B cell (primary cell): ENCODE measurements around the gene PTGES3L. TPM values are rescaled to one million over a fixed set of nuclear protein-coding genes. Genes with fewer than 3 reads are reported as not detected.

Source experiments
- ATAC-seq: fragments of 200-7000 bp; cut with Tn5 transposase; one replicate; pipeline ENCODE4 v1.10.0; 2021; ENCODE audit warnings: low read depth, mild to moderate bottlenecking, moderate number of reproducible peaks, moderate library complexity
- CTCF ChIA-PET: fragments of 350-600 bp; sonication (Branson Sonifier 250); formaldehyde crosslinking; loops from one replicate; lab custom pipeline; 2021; ENCODE audit warnings: antibody characterized with exemption, inconsistent platforms; lab: Charles Lee
- POLR2A ChIA-PET: fragments of 350-600 bp; sonication (Branson Sonifier 250); formaldehyde crosslinking; loops from one replicate; lab custom pipeline; 2021; ENCODE audit warnings: antibody characterized with exemption; lab: Charles Lee
- DNase-seq: peaks from one replicate; pipeline ENCODE4 v3.0.0; 2013
- H2AFZ ChIP-seq: 2 replicates; pipeline ENCODE4 v1.6.1; 2012; ENCODE audit warnings: mild to moderate bottlenecking, low read depth, low read length; ENCODE audit not compliant: insufficient read depth, poor library complexity, severe bottlenecking
- H3K27ac ChIP-seq, 2 donors: 1 replicate in 1 of 2; 2 replicates in 1 of 2; pipeline ENCODE4 v1.5.1; 2012 to 2013; ENCODE audit warnings: low read length in 2 of 2, mild to moderate bottlenecking in 2 of 2, moderate library complexity in 1 of 2
- H3K27me3 ChIP-seq, 4 experiments: fragments of 200-600 bp in 1 of 4; sonication (generic) in 1 of 4; replicated peaks in 1 of 4; 1 replicate in 2 of 4; 2 replicates in 2 of 4; pipeline versions ENCODE4 v1.6.1 to v1.7.0; 2013 to 2016; ENCODE audit warnings: low read length in 3 of 4, mild to moderate bottlenecking in 2 of 4, mixed read lengths in 1 of 4, moderate library complexity in 1 of 4; ENCODE audit not compliant: insufficient read depth in 4 of 4, control insufficient read depth in 3 of 4; ENCODE audit errors: control extremely low read depth in 1 of 4
- H3K36me3 ChIP-seq, 2 experiments: replicated peaks in 1 of 2; 1 replicate in 1 of 2; 2 replicates in 1 of 2; pipeline versions ENCODE4 v1.6.1 to v1.7.1; 2013; ENCODE audit warnings: low read length in 1 of 2; ENCODE audit not compliant: insufficient read depth in 2 of 2, control insufficient read depth in 1 of 2; ENCODE audit errors: control extremely low read depth in 1 of 2, extremely low read depth in 1 of 2
- H3K4me1 ChIP-seq, 2 donors: fragments of 200-600 bp in 1 of 2; sonication (generic) in 1 of 2; 1 replicate in 1 of 2; 2 replicates in 1 of 2; pipeline versions ENCODE4 v1.5.1 to v1.6.1; 2013 to 2017; ENCODE audit warnings: low read length in 2 of 2; ENCODE audit not compliant: control insufficient read depth in 2 of 2, insufficient read depth in 2 of 2
- H3K4me2 ChIP-seq: replicated peaks from 2 replicates; pipeline ENCODE3; 2012; ENCODE audit warnings: mild to moderate bottlenecking, low read depth, low read length; ENCODE audit not compliant: poor library complexity, severe bottlenecking
- H3K4me3 ChIP-seq, 5 experiments: fragments of 200-600 bp in 1 of 5; sonication (generic) in 1 of 5; 1 replicate in 3 of 5; 2 replicates in 2 of 5; pipeline versions ENCODE4 v1.5.1 to v1.7.0; 2011 to 2016; ENCODE audit warnings: low read length in 4 of 5, mild to moderate bottlenecking in 4 of 5, low read depth in 2 of 5, control low read depth in 1 of 5, moderate library complexity in 1 of 5; ENCODE audit not compliant: insufficient read depth in 1 of 5; ENCODE audit errors: control extremely low read depth in 1 of 5, extremely low read depth in 1 of 5
- H3K79me2 ChIP-seq: fragments of 200-600 bp; sonication (generic); one replicate; pipeline ENCODE4 v1.6.0; 2016; ENCODE audit warnings: low read length; ENCODE audit not compliant: control insufficient read depth, insufficient read depth
- H3K9ac ChIP-seq: fragments of 200-600 bp; sonication (generic); 2 replicates; pipeline ENCODE4 v1.6.1; 2017; ENCODE audit warnings: mild to moderate bottlenecking, low read length, moderate library complexity
- H3K9me3 ChIP-seq, 3 donors: one replicate each; pipeline versions ENCODE4 v1.6.1 to v1.7.1; 2013; ENCODE audit warnings: low read length in 2 of 3; ENCODE audit not compliant: control insufficient read depth in 2 of 3, insufficient read depth in 1 of 3; ENCODE audit errors: control extremely low read depth in 1 of 3
- H4K20me1 ChIP-seq: 2 replicates; pipeline ENCODE4 v1.6.0; 2012; ENCODE audit warnings: mild to moderate bottlenecking, low read length; ENCODE audit not compliant: insufficient read depth, control insufficient read depth, poor library complexity, severe bottlenecking
- H3K27ac Mint-ChIP-seq: one replicate; pipeline ENCODE4 v1.8.0; 2021; ENCODE audit warnings: mixed read lengths
- H3K27me3 Mint-ChIP-seq: one replicate; pipeline ENCODE4 v1.8.0; 2021; ENCODE audit warnings: mixed read lengths
- H3K4me1 Mint-ChIP-seq: one replicate; pipeline ENCODE4 v1.8.0; 2021; ENCODE audit warnings: mixed read lengths
- H3K4me3 Mint-ChIP-seq: one replicate; pipeline ENCODE4 v1.8.0; 2021; ENCODE audit warnings: mixed read lengths
- H3K9me3 Mint-ChIP-seq: one replicate; pipeline ENCODE4 v1.8.0; 2022; ENCODE audit warnings: mixed read lengths; ENCODE audit not compliant: insufficient read depth
- CTCF ChIP-seq: fragments of 200-600 bp; IDR thresholded peaks from one replicate; pipeline ENCODE4 v1.8.0; 2022; ENCODE audit warnings: antibody characterized with exemption, mild to moderate bottlenecking
- EZH2 ChIP-seq: IDR thresholded peaks from 2 replicates; pipeline ENCODE4 v1.6.1; 2012; ENCODE audit warnings: borderline replicate concordance, low read depth, mild to moderate bottlenecking, moderate library complexity, low read length; ENCODE audit not compliant: insufficient read depth, poor library complexity, severe bottlenecking
- WGBS: methylation state at CpG from one replicate; pipeline ENCODE4 v1.1.5; 2013; ENCODE audit warnings: missing lambda C conversion rate; ENCODE audit not compliant: insufficient coverage; 5-methylcytosine and 5-hydroxymethylcytosine counted together
- intact Hi-C: fragments of 100-400 bp; cut with micrococcal nuclease; formaldehyde crosslinking; loops from one replicate; pipeline ENCODE4 v1.10.0; 2022
- polyA plus RNA-seq: library from polyadenylated mRNA; depleted of rRNA; stranded (reverse); fragments of >200 nt; gene quantifications from 2 replicates; pipeline ENCODE4 v1.2.3, GENCODE V29; 2012
- total RNA-seq, 2 donors: library from RNA; stranded (reverse); fragments of 120-200 nt in 1 of 2; gene quantifications; 1 replicate in 1 of 2; 2 replicates in 1 of 2; pipeline versions ENCODE4 v1.2.3 to v1.2.4, GENCODE V29; 2013 to 2022

The PTGES3L gene
- total and polyA plus RNA-seq, 2 donors (not counting 1 experiment from before 2014, with no cell fraction given), result 0.94 to 1.0 TPM

- Histone ChIP-seq H3K27ac (no peak overlapping the region), H3K4me2 (no peak overlapping the region), H2AFZ (no peak overlapping the region)
Measured at GRCh38 chr17:43020030-43020621, 40.2 kb upstream of the PTGES3L start.

More at GRCh38 chr17:43020030-43020621, 40.2 kb upstream of the PTGES3L start:
- no peak overlapping the region for H3K4me3 ChIP-seq
- H3K27me3 ChIP-seq, result no peaks in the 10 kb centered on the region
- intact Hi-C loops, result no loop called here
- no peaks in the 10 kb centered on the region for H3K9me3 ChIP-seq
- no peaks in the 10 kb centered on the region for H3K36me3 ChIP-seq
- Mint-ChIP-seq H3K4me3 (peak overlapping the region; percentile 44), H3K27me3 (no peaks in the 10 kb centered on the region), H3K27ac (peak overlapping the region; percentile 34), H3K9me3 (no peaks in the 10 kb centered on the region), H3K4me1 (peaks cover 32% of the 10 kb centered on the region)
- H3K79me2 ChIP-seq, result no peaks in the 10 kb centered on the region
- ChIA-PET POLR2A (no interaction called here), CTCF (interaction anchor here (1.1 to 1.5 kb wide), 2 partner anchors 14 to 23 kb away, joined by 3 to 5 read pairs; partner anchors contain the start of gene IFI35)
- TF ChIP-seq CTCF (no peak), EZH2 (no peak)
- 85% methylated on average over 2 of the region's 6 CpGs for WGBS
- ATAC-seq, result no peak
- no peak overlapping the region for H3K9ac ChIP-seq
- H3K4me1 ChIP-seq, result peaks cover 9 to 27% of the 10 kb centered on the region in 2 donors
- H4K20me1 ChIP-seq, result no peaks in the 10 kb centered on the region
- no peak for DNase-seq
